DMS53 treated with DMSO at 0.1 percent for 48 hours (cell line): ENCODE data around the gene RPS18.
"Not testable (repeated sequence)": the region's sequence is repeated elsewhere in the genome, so short reads cannot be mapped to it uniquely, and the experiment has no call there.

ENCODE experiments used
- DNase-seq: peaks from one replicate; lab custom pipeline; 2025; ENCODE audit not compliant: unreplicated experiment; lab: John Stamatoyannopoulos, UW

The RPS18 gene

DNA sequence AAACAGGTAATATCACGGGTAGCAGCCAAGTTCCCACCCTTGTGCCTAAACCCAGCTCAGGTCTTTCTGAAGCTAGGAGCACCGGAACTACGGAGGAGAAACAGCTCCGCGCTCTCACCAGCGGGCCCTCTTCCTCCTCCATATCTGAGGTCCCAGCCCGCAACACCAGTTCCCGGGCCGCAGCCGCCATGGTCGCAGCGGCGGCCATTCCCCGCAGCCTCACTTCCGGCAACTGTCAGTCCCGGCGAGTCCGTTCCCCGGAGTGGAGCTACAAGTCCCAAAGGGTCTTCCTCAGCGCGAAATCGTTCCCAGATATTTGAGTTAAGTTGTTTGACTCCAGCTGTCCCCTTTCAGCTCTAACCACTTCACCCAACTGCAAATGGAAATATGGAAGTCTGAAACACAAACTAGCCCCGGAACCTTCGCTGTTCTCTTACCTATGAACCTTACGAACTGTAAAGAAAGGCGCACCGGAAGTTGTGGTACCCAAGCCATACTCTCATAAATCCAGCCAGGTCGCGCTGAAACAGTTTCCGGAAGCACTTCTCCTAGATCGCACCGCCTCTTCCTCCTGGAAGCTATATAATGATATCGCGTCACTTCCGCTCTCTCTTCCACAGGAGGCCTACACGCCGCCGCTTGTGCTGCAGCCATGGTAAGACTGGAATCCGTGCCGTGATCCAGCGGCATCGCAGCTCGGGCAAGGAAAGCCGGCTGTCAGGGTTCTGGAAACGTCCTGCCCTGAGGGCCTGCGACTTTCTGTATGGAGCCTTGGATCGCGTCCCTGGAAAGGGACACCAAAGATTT lies at the start of gene RPS18, which contains the start of gene VPS52:
Gene RPS18, plus strand, starts transcription at position 608 of the 807 bp plus-strand sequence. Its CDS starts 45 bp downstream, at position 653.
Gene VPS52, minus strand, starts transcription at position 409 of the 807 bp plus-strand sequence. Its CDS starts 201 bp downstream, at position 208.
- peak; percentile 92 for DNase-seq

DNA sequence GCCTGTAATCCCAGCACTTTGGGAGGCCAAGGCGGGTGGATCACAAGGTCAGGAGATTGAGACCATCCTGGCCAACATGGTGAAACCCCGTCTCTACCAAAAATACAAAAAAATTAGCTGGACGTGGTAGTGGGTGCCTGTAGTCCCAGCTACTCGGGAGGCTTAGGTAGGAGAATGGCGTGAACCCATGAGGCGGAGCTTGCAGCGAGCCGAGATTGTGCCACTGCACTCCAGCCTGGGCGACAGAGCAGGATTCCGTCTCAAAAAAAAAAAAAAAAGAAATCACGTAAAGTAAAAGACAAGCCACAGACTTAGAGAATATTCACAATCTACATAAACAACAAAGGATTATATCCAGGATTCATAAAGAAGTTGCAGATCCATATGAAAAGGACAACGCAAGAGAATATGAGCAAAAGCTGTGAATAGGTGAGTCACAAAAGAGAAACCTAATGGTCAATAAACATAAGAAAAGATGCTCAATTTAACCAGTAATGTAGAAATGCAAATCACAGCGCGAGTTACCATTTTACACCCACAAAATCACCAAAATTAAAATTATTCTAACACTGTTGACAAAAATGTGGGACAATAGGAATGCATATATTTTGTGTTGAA lies 45.3 kb upstream of the RPS18 start:
- DNase-seq = not testable (repeated sequence)

DNA sequence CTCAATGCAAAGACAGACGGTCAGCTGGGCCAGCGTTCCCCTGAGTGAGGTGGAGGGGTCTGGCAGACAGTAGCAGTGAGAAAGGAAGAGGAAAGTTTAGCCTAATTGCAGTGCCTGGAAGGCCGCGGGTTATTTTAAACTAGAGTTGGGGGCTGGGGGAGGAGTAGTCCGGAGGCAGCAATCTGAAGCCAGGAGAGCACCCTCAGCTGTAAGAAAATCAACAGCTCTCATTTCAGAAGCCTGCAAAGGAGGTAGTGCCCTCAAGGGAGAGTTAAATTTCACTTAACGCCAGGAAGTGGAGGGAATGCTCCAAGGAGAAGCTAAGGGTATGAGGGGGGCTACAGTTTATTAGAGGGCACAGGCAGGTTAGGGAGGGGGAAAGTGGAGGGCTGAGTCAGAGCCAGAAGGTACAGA lies 36.6 kb upstream of the RPS18 start:
- no peak for DNase-seq

DNA sequence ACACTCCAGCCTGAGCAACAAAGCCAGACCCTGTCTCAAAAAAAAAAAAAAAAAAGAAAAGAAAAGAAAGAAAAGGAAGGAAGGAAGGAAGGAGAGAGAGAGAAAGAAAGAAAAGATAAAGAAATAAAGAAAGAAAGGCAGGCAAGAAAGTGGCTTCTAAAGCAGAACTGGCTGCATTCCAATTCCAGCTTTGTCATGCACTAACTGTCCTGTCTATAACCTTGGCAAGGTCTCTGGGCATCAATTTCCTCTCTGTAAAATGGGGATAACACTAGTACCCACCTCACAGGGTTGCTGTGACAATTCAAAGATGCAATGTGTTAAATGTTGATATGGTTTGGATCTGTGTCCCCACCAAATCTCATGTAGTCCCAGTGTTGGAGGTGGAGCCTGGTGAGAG lies 35.5 kb upstream of the RPS18 start:
- DNase-seq = no peak

DNA sequence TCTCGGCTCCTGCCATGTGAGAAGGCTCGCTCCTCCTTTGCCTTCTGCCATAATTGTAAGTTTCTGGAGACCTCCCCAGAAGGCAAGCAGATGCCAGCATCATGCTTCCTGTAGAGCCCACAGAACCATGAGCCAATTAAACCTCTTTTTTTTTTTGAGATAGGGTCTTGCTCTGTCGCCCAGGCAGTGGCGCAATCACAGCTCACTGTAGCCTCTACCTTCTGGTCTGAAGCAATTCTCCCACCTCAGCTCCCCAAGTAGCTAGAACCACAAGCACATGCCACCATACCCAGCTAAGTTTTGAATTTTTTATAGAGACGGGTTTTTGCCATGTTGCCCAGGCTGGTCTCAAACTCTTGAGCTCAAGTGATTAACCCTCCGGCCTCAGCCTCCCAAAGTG lies 35.0 kb upstream of the RPS18 start:
- DNase-seq = no peak

DNA sequence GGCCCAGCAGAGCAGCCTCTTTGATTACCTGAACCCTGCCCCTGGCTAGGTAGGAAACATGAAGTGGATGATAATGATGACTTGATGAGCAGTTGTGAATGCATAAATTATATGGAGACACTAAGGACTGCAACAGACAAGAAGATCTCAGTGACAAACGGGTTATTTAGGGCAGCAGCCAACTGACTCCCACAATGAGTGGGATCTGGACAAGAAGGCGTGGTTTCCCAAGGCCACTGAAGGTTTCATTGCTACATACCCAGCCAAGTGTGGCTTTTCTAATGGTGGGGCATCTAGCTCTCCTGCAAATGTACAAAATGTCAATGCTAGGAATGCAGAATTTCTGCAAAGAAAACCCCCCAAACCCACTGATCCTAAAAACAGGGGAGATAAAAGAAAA lies 34.1 kb upstream of the RPS18 start:
- no peak for DNase-seq

DNA sequence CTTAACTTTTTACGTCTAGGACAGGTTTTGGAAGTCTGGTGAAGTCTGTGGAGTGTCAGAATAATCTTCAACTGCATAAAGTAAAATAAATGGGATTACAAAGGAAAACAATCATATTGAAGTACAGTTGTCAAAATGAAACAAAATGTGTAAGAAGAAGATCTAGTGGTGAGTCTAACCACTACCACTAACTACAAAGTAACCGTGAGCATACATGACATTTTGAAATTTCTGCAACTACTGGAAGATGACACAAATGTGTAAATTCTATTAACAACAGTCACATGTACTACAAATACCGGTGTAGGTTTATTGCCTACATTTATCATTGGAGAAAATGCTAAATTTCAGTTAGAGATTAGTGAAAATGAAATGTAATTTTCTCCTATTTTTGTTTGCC lies 29.9 kb upstream of the RPS18 start:
- no peak for DNase-seq

DNA sequence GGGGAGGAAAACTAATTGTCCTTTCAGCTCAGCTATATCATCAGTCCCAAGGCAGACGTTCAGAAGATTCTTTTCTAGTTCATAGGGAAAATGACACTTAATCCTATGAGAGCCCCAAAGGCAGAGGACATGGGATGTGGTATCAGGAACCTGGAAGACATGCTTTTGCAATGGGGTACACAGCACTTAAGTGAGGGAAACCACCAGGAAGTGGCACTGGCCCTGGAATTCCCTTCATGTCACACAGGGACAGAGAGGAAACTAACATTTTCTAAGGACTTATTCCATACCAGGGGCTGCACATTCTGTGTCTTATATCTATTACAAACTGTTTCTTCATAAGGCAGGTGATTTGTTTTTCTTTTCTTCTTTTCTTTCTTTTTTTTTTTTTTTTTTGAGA lies 28.4 kb upstream of the RPS18 start:
- DNase-seq = no peak

DNA sequence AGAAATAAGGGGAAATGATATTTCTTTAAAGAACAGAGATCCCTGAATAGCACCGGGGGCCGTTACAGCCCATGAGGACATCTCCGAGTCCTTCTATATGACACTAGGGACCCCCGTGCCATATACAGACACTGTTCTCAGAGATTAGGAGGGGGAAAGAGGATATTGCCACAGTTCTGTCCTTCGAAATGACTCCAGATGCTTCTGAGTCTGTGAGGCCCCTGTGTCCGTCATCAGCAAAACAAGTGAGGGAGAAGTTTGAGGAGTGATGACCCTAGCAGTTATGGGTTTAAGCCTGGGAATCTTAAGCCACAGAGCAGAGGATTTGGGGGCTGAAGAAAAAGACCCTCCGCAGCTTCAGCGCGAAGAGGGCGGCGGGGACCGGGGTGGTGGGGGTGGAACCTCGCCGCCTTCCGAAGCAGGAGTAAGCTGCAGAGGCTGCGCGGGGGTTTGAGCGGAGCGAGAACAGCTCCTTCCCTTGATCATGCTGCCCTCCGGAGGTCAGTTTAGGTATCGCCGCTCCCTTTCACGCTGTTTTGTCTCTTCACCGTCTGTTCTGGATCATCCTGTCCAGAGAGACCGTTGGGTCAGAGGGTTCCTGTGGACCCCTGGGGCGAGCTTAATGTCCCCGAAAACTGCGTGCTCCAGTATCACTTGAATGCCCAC lies 23.8 kb upstream of the RPS18 start:
- DNase-seq = peak; percentile 74

DNA sequence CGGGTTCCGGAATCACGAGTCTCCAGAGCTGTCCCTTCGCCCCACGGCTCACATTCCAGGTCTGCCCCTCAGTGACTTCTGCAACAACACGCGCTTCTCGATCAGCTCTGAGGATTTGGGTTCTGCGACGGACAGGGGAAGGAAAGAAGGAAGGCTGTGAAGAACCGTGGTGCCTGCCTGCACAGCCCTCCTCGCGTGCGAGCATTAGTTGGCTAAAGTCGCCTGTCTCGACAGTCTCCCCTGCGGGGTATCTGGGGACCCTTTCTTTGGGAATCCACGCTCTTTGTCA lies 23.3 kb upstream of the RPS18 start:
- DNase-seq = peak; percentile 61

DNA sequence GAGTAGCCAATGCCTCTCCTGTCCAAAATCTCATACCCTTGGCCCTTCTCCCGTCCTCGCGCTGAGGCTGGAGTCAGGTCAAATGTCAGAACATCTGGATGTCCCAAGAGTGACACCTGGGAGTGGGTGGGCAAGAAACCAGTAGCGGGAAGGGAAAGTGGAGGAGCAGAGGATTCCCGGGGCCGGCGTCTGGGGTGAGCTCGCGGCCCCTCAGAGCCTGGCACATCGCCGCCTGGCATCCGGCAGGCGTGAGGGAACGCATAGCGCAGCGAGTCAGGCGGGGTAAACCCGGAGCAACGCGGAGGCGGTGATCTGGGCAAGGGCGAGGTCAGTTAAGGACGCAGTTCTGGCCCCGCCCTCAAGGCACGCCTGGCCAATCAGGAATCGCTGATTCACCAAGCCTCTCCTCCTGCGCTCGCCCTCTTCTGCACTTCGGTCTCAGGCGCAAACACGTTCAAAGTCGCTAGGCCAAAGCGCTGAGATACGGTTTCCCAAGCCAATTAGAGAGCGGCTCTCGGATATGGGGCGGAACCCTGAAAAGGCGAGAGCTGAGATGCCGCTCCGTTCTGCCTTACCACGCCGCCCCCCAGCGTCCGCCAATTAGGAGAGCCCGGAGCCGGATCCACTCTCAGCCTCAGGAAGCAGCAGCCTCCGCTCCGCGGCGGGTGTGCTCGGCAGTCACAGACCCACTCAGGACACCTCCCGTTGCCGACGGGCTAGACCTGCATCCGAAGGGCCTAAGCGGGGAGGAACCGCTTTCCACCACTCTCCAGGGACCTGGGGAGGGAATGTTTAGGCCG lies 22.7 kb upstream of the RPS18 start:
- DNase-seq = peak; percentile 99

DNA sequence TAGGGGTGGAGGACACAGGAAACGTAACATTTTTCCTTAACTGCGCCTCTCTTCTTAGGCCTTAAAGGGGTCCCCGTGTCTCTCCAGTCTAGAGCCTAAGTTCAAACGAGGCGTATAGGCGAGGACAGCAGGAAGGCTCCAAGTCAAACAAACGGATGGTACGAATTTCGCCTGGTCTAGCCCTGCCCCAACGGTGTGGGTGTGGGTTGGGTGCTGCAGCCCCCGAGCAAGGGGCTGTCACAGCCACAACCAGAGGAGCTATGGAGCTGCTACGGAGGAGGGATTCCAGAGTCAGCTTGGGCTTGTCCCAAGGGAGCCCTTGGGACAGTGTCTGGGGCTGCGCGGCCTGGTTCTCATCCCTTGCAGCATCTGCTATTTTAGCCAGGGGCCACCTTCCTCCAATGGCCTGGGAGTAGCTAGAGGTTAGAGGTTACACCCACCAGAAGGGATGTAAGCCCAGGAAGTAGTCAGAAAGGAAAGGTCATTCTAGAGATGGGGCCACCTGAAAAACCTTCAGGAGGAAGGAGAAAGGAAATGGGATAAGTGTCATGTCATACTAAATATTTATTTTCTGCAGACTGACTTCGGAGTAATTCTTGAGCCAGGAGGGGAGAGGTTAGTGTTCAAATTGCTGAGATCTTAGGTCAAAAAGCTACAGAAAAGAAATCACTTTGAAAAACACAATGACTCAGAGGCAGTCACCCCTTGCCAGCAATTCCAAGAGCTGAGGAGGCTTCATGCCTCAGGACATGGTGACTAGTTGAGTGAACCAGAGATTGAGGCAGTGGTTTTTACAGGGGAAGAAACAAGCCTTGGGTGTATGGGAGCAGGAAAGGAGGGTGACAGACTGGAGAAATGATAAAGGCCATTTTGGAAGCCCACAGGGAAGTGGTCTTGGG lies 21.9 kb upstream of the RPS18 start:
- DNase-seq = no peak

DNA sequence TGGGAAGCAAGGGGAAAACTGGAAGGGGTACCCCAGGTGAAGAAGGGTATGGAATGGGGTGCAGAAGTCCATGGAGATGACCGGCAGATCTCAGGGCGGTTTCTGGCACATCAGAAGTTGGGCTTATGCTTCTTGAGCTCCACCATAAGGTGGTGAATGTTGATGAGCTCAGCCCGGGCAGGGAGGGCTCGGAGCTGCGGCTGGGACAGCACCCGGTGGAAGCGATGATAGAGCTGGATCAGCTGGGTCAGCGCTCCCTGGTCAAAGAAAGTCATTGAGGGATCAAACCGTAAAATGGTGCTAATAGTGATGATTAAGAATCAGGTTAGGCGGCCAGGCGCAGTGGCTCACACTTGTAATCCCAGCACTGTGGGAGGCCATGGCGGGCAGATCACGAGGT lies 21.1 kb upstream of the RPS18 start:
- DNase-seq = no peak

DNA sequence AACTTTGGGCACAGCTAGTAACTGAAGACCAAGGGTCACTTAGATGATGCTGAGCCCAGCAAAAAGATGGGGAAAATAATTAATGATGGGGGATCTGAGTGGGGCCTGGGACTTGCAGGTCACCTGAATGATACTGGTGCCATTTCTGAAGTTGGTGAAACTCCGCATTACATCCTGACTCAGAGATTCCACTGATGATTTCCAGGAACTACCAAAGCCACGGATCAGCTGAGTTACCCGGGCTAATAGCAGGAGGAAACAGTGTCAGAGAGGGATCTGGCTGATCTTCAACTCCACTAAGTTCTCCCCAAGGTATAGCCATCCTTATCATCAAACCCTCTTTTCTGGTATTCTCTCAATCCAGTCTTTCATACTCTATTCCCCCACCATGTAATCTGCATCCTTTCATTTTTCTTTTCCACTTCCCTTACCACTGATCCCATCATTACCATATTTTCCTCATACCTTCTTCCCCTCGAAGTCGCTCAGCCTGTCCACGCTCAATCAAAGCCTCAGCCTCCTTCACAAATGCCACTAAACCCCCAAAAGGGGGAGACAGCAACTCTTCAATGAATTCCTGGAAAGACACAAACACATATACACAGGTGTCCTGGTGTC lies 20.4 kb upstream of the RPS18 start:
- DNase-seq = no peak

DNA sequence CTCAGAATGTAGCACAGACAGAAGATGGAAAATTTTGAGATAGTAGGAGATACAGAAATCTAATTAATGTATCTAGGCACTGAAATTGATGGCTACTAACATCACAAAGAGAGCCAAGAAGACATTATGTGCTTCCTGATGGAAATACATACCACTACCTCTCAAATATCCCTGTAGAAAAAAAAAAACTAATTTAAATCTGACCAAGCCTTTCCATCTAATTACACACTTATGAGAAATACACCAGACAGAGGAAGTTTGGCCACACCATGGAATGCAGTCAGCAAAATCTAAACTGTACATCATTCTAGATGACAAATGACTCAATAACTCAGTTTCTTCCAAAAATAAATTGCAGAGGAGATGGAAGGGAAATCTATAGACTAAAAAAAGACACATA lies 19.1 kb upstream of the RPS18 start:
- no peak for DNase-seq

DNA sequence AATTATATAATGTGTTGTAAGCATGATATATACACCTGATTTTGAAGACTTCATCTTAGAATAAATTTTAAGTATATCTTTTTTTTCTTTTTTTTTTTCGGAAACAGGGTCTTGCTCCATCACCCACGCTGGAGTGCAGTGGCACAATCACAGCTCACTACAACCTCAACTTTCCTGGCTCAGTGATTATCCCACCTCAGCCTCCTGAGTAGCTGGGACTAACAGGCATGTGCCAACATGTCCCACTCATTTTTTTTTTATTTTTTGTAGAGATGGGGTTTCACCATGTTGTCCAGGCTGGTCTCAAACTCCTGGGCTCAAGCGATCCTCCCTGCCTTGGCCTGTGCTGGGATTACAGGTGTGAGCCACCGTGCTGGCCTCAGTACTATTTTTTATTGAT lies 17.3 kb upstream of the RPS18 start:
- DNase-seq = no peak

DNA sequence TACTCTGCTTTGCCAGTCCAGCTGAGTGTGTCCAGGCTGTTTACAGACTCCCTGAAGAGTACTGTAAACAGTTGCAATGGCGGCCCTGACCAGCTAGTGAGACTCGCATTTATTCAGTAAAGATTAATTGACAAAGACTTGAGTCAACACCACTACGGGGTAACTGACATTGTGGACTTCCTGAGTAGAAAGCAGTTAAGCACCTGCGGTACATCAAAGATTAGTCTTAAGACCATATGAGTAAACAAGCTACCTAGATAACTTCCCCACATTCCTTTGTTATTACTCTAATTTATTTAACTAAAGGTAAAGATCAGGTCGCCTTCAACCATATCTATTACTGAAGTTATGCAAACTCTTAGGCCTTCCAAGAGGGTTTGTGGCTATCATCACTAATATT lies 12.8 kb upstream of the RPS18 start:
- no peak for DNase-seq

DNA sequence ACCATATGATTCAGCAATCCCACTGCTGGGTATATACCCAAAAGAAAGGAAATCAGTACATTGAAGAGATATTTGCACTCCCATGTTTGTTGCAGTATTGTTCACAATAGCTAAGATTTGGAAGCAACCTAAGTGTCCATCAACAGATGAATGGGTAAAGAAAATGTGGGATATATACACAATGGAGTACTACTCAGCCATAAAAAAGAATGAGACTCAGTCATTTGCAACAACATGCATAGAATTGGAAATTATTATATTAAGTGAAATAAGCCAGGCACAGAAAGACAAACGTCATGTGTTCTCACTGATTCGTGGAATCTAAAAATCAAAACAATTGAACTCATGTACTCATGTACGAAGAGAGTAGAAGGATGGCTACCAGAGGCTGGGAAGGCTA lies 9.4 kb upstream of the RPS18 start:
- not testable (repeated sequence) for DNase-seq

DNA sequence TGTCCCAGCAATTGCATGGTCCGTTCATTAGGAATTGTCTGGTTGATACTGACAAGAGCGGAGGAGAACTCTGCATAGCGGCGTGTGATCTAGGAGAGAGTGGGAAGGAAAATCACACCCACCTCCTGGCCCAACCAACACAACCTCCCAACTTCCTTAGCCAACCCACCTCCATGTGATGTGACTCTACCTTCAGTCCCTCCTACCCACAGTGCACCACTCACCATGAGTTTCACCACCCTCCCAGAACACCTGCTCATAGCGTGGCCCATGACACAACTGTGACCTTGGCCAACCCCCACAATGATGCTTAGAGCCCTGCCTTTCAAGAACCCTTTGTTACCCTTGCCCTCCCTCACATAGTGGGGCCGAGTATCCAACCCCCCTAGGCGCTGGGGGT lies 7.9 kb upstream of the RPS18 start:
- DNase-seq = no peak

DNA sequence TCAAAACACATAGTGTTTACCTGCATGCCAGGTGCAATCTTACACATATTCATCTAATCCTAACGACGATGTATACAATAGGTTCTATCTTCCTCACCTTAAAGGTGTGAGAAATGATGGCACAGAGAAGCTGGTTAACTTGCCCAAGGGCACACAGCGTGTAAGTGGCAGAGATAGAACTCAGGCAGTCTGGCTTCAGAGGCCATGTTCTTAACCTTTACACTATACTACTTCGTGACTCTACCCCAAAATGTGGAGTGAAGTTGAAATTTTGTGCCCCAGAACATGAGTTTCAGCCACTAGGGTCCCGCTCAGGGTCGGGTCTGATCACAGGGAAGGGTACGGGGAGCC lies 783 bp upstream of the RPS18 start:
- no peak for DNase-seq
